Left renal pelvis (tissue), 4 donors: ENCODE results near the gene EPB41L1. TPM values are rescaled to one million over a fixed set of nuclear protein-coding genes. Genes with fewer than 3 reads are reported as not detected.

ENCODE experiments used
- DNase-seq, 4 donors: peaks; one replicate each; pipeline ENCODE4 v3.0.0-alpha.2; 2013; ENCODE audit warnings: low read depth in 4 of 4, low spot score in 3 of 4
- polyA plus RNA-seq, 4 donors: library from polyadenylated mRNA; unstranded; fragments of 120-200 nt; gene quantifications; one replicate each; pipeline ENCODE4 v1.2.1, GENCODE V29; 2013; ENCODE audit not compliant: insufficient read length in 4 of 4

Gene EPB41L1
- polyA plus RNA-seq, 4 donors = 62.7 to 75.0 (median 66.4) TPM

GRCh38 chr20:36153736-36154699, 522 bp upstream of the EPB41L1 start:
- DNase-seq = no peak

GRCh38 chr20:36155629-36155971, 1.1 kb downstream of the EPB41L1 start:
- no peak for DNase-seq

- no peak for DNase-seq
These were observed 1.5 kb downstream of the EPB41L1 start for GRCh38 chr20:36155991-36156390.

- no peak for DNase-seq
These were observed 3.1 kb downstream of the EPB41L1 start for GRCh38 chr20:36157610-36158009.

- DNase-seq = no peak
These were observed 3.7 kb downstream of the EPB41L1 start for GRCh38 chr20:36158160-36158741.

- no peak for DNase-seq
These were observed 5.3 kb downstream of the EPB41L1 start for GRCh38 chr20:36159833-36160232.

GRCh38 chr20:36162272-36162966, 7.9 kb downstream of the EPB41L1 start:
- no peak for DNase-seq

GRCh38 chr20:36167902-36168503, 13.5 kb downstream of the EPB41L1 start:
- no peak for DNase-seq

- DNase-seq = no peak
These were observed 16.1 kb downstream of the EPB41L1 start for GRCh38 chr20:36170542-36171215.

- peak in 2 of 4 donors; percentile 54 to 71 for DNase-seq
These were observed 19.0 kb downstream of the EPB41L1 start for GRCh38 chr20:36173451-36173933.

- no peak for DNase-seq
These were observed 20.5 kb downstream of the EPB41L1 start for GRCh38 chr20:36175016-36175415.

GRCh38 chr20:36175475-36175995, 21.0 kb downstream of the EPB41L1 start:
- DNase-seq = no peak

GRCh38 chr20:36177716-36178115, 23.2 kb downstream of the EPB41L1 start:
- no peak for DNase-seq

GRCh38 chr20:36179170-36179945, 24.8 kb downstream of the EPB41L1 start:
- no peak for DNase-seq

GRCh38 chr20:36180323-36180722, 25.8 kb downstream of the EPB41L1 start:
- no peak for DNase-seq

- no peak for DNase-seq
These were observed 27.5 kb downstream of the EPB41L1 start for GRCh38 chr20:36181934-36182603.

GRCh38 chr20:36182604-36183154, 28.1 kb downstream of the EPB41L1 start:
- DNase-seq = no peak

GRCh38 chr20:36183155-36183944, 28.8 kb downstream of the EPB41L1 start:
- no peak for DNase-seq
